Ishikawa (cell line): ENCODE measurements around the gene SLIT3.

Experiments
- CEBPB ChIP-seq: IDR thresholded peaks from 2 replicates; pipeline ENCODE4 v1.6.1; 2012
- CREB1 ChIP-seq: IDR thresholded peaks from 2 replicates; pipeline ENCODE4 v1.6.1; 2012; ENCODE audit warnings: low read depth
- EGR1 ChIP-seq: IDR thresholded peaks from 2 replicates; pipeline ENCODE4 v1.6.1; 2012
- EP300 ChIP-seq: IDR thresholded peaks from 2 replicates; pipeline ENCODE4 v1.6.1; 2012; ENCODE audit warnings: borderline replicate concordance
- RAD21 ChIP-seq: IDR thresholded peaks from 2 replicates; pipeline ENCODE4 v1.6.1; 2012; ENCODE audit warnings: low read depth
- REST ChIP-seq: IDR thresholded peaks from 2 replicates; pipeline ENCODE4 v1.6.1; 2012; ENCODE audit warnings: low read depth, mild to moderate bottlenecking
- TAF1 ChIP-seq: IDR thresholded peaks from 2 replicates; pipeline ENCODE4 v1.6.1; 2012; ENCODE audit warnings: low read depth, mild to moderate bottlenecking
- TCF12 ChIP-seq: IDR thresholded peaks from 2 replicates; pipeline ENCODE4 v1.6.1; 2012; ENCODE audit warnings: low read depth
- TEAD4 ChIP-seq: IDR thresholded peaks from 2 replicates; pipeline ENCODE4 v1.6.1; 2012
- TF ChIP-seq, protein P1 (sequence below): IDR thresholded peaks from 2 replicates; pipeline ENCODE4 v1.6.1; 2012
- TF ChIP-seq, protein P2 (sequence below): IDR thresholded peaks from 2 replicates; pipeline ENCODE4 v1.6.1; 2012

GRCh38 chr5:168752012-168752411 lies 548.9 kb downstream of the SLIT3 start:
- TF ChIP-seq REST (no peak), EGR1 (no peak), RAD21 (no peak), EP300 (no peak), CREB1 (no peak), TCF12 (no peak), TAF1 (no peak), TEAD4 (no peak), CEBPB (no peak)
- TF ChIP-seq, protein P1, sequence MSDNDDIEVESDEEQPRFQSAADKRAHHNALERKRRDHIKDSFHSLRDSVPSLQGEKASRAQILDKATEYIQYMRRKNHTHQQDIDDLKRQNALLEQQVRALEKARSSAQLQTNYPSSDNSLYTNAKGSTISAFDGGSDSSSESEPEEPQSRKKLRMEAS, result no peak
- TF ChIP-seq, protein P2, sequence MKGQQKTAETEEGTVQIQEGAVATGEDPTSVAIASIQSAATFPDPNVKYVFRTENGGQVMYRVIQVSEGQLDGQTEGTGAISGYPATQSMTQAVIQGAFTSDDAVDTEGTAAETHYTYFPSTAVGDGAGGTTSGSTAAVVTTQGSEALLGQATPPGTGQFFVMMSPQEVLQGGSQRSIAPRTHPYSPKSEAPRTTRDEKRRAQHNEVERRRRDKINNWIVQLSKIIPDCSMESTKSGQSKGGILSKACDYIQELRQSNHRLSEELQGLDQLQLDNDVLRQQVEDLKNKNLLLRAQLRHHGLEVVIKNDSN, result no peak
